ENCODE measurements around the gene KLHDC10.

DNA sequence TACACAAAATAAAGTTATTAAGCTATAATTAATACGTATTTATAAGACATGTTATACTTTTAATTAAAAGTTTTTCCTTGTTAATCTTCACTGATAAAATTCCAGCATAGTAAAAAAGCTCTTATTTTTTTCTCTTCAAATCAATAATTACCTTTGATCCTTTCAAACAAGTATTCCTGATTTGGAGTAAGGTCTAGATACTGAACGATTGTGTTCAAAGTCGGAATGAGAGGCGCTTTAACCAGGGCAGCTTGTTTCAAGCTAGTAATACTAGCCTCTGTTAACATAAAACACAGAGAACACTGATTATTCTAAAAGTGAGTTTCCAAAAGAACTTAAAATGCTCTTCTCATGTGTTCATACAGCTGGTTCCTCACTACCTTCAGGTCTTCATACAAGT is 107.9 kb downstream of the KLHDC10 start:
- TF ChIP-seq, protein P1, sequence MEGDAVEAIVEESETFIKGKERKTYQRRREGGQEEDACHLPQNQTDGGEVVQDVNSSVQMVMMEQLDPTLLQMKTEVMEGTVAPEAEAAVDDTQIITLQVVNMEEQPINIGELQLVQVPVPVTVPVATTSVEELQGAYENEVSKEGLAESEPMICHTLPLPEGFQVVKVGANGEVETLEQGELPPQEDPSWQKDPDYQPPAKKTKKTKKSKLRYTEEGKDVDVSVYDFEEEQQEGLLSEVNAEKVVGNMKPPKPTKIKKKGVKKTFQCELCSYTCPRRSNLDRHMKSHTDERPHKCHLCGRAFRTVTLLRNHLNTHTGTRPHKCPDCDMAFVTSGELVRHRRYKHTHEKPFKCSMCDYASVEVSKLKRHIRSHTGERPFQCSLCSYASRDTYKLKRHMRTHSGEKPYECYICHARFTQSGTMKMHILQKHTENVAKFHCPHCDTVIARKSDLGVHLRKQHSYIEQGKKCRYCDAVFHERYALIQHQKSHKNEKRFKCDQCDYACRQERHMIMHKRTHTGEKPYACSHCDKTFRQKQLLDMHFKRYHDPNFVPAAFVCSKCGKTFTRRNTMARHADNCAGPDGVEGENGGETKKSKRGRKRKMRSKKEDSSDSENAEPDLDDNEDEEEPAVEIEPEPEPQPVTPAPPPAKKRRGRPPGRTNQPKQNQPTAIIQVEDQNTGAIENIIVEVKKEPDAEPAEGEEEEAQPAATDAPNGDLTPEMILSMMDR (IDR thresholded peaks at IDR 0.05): no peak
- no peak for TF ChIP-seq POLR2A (IDR thresholded peaks at IDR 0.05)
- TF ChIP-seq POLR2AphosphoS5 (IDR thresholded peaks at IDR 0.05): no peak
